ENCODE data around the gene IER2. TPM values are rescaled to one million over a fixed set of nuclear protein-coding genes. Genes with fewer than 3 reads are reported as not detected.
A peak's percentile ranks its signal among the peaks of the same experiment; 100 is the strongest.

The IER2 gene
- total and polyA plus RNA-seq, 9 of the 15 experiments (the other 6 are each of a cell fraction or from before 2014, with no cell fraction given): 4.5 to 205 (median 23.7) TPM

GRCh38 chr19:13150187-13150930 lies at the start of gene IER2, which contains the start of gene STX10 (continued):
- TF ChIP-seq ZNF175 (CRISPR knock-in tag; IDR thresholded peaks at IDR 0.05; ENCODE audit: low read depth): no peak
- TF ChIP-seq DEAF1 (CRISPR knock-in tag; IDR thresholded peaks at IDR 0.05): no peak
- no peak for TF ChIP-seq ZFPM2 (CRISPR knock-in tag; IDR thresholded peaks at IDR 0.05)
- TF ChIP-seq ZNF324 (CRISPR knock-in tag; IDR thresholded peaks at IDR 0.05): no peak
- TF ChIP-seq RFX1 (IDR thresholded peaks at IDR 0.05): no peak
- TF ChIP-seq GATA2 (CRISPR knock-in tag; IDR thresholded peaks at IDR 0.05): no peak
- peak; percentile 49; the same call in 1 of the 2 replicates for TF ChIP-seq PML (IDR thresholded peaks at IDR 0.05; ENCODE audit: low read length)
- no peak for TF ChIP-seq CHD4 (IDR thresholded peaks at IDR 0.05; ENCODE audit: insufficient read depth, insufficient replicate concordance, low read depth, low read length, poor library complexity, severe bottlenecking)
- TF ChIP-seq PCBP1 (IDR thresholded peaks at IDR 0.05; ENCODE audit: low read depth, low read length, poor library complexity, severe bottlenecking): no peak
- no peak for TF ChIP-seq ZNF79 (CRISPR knock-in tag; IDR thresholded peaks at IDR 0.05; ENCODE audit: low read depth)
- no peak for TF ChIP-seq ZNF165 (CRISPR knock-in tag; IDR thresholded peaks at IDR 0.05; ENCODE audit: borderline replicate concordance)
- TF ChIP-seq PHF21A (IDR thresholded peaks at IDR 0.05; ENCODE audit: borderline replicate concordance, low read depth): 0 out of 2 replicates have a peak, but pooled peaks have one; percentile 21
- no peak for TF ChIP-seq HNRNPH1 (optimal IDR thresholded peaks at IDR 0.05; ENCODE audit: low read depth, low read length)
- no peak for TF ChIP-seq PHB2 (IDR thresholded peaks at IDR 0.05; ENCODE audit: low read depth)
- TF ChIP-seq L3MBTL2 (IDR thresholded peaks at IDR 0.05): peak; percentile 61
- TF ChIP-seq TARDBP (IDR thresholded peaks at IDR 0.05): peak; percentile 77; the same call in 1 of the 2 replicates
- TF ChIP-seq GTF2E2 (tag; IDR thresholded peaks at IDR 0.05): no peak
- peak in 1 of 2 experiments; percentile 70; a peak in 2 of 4 replicates for TF ChIP-seq SRF (CRISPR knock-in tag; IDR thresholded peaks at IDR 0.05)
- no peak for TF ChIP-seq POLR3G (IDR thresholded peaks at IDR 0.05; ENCODE audit: extremely low read depth, insufficient read length, insufficient replicate concordance)
- peak; percentile 84 for TF ChIP-seq TAF1 (IDR thresholded peaks at IDR 0.05; ENCODE audit: control insufficient read depth, extremely low read depth, insufficient read depth, low read length, severe bottlenecking)
- no peak for TF ChIP-seq MCM7 (IDR thresholded peaks at IDR 0.05)
- peak; percentile 78 for TF ChIP-seq EP400 (IDR thresholded peaks at IDR 0.05)
- TF ChIP-seq ZBTB49 (CRISPR knock-in tag; IDR thresholded peaks at IDR 0.05; ENCODE audit: borderline replicate concordance): no peak; the same call in 1 of the 2 replicates
- no peak for TF ChIP-seq ZNF143 (CRISPR knock-in tag; IDR thresholded peaks at IDR 0.05)
- TF ChIP-seq HDAC8 (tag; IDR thresholded peaks at IDR 0.05): no peak
- no peak for TF ChIP-seq ZNF75A (CRISPR knock-in tag; IDR thresholded peaks at IDR 0.05)
- TF ChIP-seq BCOR (IDR thresholded peaks at IDR 0.05): no peak
- TF ChIP-seq ZNF707 (CRISPR knock-in tag; conservative IDR thresholded peaks at IDR 0.05): no peak
